H1 (cell line): ENCODE data around the gene MTIF2. TPM values are rescaled to one million over a fixed set of nuclear protein-coding genes. Genes with fewer than 3 reads are reported as not detected.
A peak's percentile ranks its signal among the peaks of the same experiment; 100 is the strongest.

Experiments
- CTCF ChIA-PET: fragments of 300-600 bp; sonication (Branson Sonifier 250); formaldehyde crosslinking; loops from one replicate; lab custom pipeline; 2021; ENCODE audit not compliant: partially characterized antibody; lab: Charles Lee
- POLR2A ChIA-PET: fragments of 300-600 bp; sonication (Branson Sonifier 250); formaldehyde crosslinking; loops from one replicate; lab custom pipeline; 2021; ENCODE audit warnings: inconsistent platforms; ENCODE audit not compliant: partially characterized antibody; lab: Charles Lee
- DNase-seq, 2 experiments: peaks; one replicate each; pipeline versions ENCODE4 v3.0.0 to v3.0.0-alpha.2; 2010 to 2022; ENCODE audit warnings: low spot score in 2 of 2, low read depth in 1 of 2, mixed read lengths in 1 of 2
- FAIRE-seq: peaks from 2 replicates; lab custom pipeline; 2011; peaks lifted over from hg19 to GRCh38; lab: Jason Lieb, UNC
- H2AFZ ChIP-seq: 2 replicates; pipeline ENCODE4 v1.8.1; 2012; ENCODE audit warnings: low read length, inconsistent platforms
- H2AK5ac ChIP-seq: 2 replicates; pipeline ENCODE4 v1.6.1; 2013; ENCODE audit warnings: low read depth, low read length
- H2BK120ac ChIP-seq: replicated peaks from 2 replicates; pipeline ENCODE3; 2013; ENCODE audit warnings: low read depth, low read length, inconsistent platforms
- H2BK12ac ChIP-seq: 2 replicates; pipeline ENCODE4 v1.6.1; 2013; ENCODE audit warnings: low read depth, low read length
- H2BK15ac ChIP-seq: 2 replicates; pipeline ENCODE4 v1.6.1; 2013; ENCODE audit warnings: low read length
- H2BK20ac ChIP-seq: 2 replicates; pipeline ENCODE4 v1.6.1; 2013; ENCODE audit warnings: low read length
- H2BK5ac ChIP-seq: 2 replicates; pipeline ENCODE4 v1.6.1; 2013; ENCODE audit warnings: low read depth, low read length
- H3K14ac ChIP-seq: 2 replicates; pipeline ENCODE4 v1.6.1; 2013; ENCODE audit warnings: inconsistent platforms; ENCODE audit not compliant: insufficient read length
- H3K18ac ChIP-seq: 2 replicates; pipeline ENCODE4 v1.6.1; 2013; ENCODE audit warnings: low read length; ENCODE audit errors: extremely low read depth
- H3K23ac ChIP-seq: 2 replicates; pipeline ENCODE4 v1.6.1; 2013; ENCODE audit warnings: inconsistent platforms; ENCODE audit not compliant: insufficient read length
- H3K23me2 ChIP-seq: 2 replicates; pipeline ENCODE4 v1.6.1; 2013; ENCODE audit warnings: low read depth, low read length
- H3K27ac ChIP-seq: 2 replicates; pipeline ENCODE4 v1.6.1; 2011; ENCODE audit warnings: low read depth, low read length, inconsistent platforms
- H3K27me3 ChIP-seq, 4 experiments: replicated peaks in 1 of 4; 1 replicate in 1 of 4; 2 replicates in 3 of 4; pipeline versions ENCODE4 v1.6.1 to v1.8.1; 2011 to 2013; ENCODE audit warnings: low read length in 3 of 4, mild to moderate bottlenecking in 3 of 4, inconsistent platforms in 2 of 4, mixed read lengths in 2 of 4, moderate library complexity in 1 of 4; ENCODE audit not compliant: control insufficient read depth in 3 of 4, insufficient read depth in 3 of 4; ENCODE audit errors: extremely low read depth in 1 of 4
- H3K36me3 ChIP-seq, 4 experiments: 2 replicates each; pipeline versions ENCODE4 v1.6.1 to v1.8.1; 2011 to 2013; ENCODE audit warnings: mild to moderate bottlenecking in 4 of 4, low read length in 3 of 4, moderate library complexity in 2 of 4, control low read depth in 1 of 4, inconsistent platforms in 1 of 4; ENCODE audit not compliant: insufficient read depth in 4 of 4, control insufficient read depth in 2 of 4
- H3K4ac ChIP-seq: replicated peaks from 2 replicates; pipeline ENCODE3; 2013; ENCODE audit warnings: low read length, low read depth, mixed read lengths, inconsistent platforms; ENCODE audit not compliant: insufficient read length
- H3K4me1 ChIP-seq, 4 experiments: replicated peaks in 1 of 4; 1 replicate in 1 of 4; 2 replicates in 3 of 4; pipeline versions ENCODE4 v1.6.1 to v1.8.1; 2011 to 2013; ENCODE audit warnings: low read length in 3 of 4, inconsistent platforms in 2 of 4, mixed read lengths in 1 of 4; ENCODE audit not compliant: insufficient read depth in 4 of 4, control insufficient read depth in 3 of 4
- H3K4me2 ChIP-seq, 2 experiments: 2 replicates each; pipeline versions ENCODE4 v1.6.1 to v1.8.1; 2011 to 2013; ENCODE audit warnings: low read depth in 2 of 2, low read length in 2 of 2, control low read depth in 1 of 2, inconsistent platforms in 1 of 2, mild to moderate bottlenecking in 1 of 2; ENCODE audit not compliant: insufficient read depth in 1 of 2
- H3K4me3 ChIP-seq, 4 experiments: fragments of 200-600, 300-600 bp in 1 of 4; sonication (generic), shearing (Covaris generic), sonication (Bioruptor Twin) in 1 of 4; 2 replicates each; pipeline versions ENCODE4 v1.5.1 to v1.8.1; 2011 to 2016; ENCODE audit warnings: low read length in 4 of 4, low read depth in 3 of 4, control low read depth in 2 of 4, inconsistent platforms in 2 of 4, mild to moderate bottlenecking in 2 of 4, mixed read lengths in 1 of 4, moderate library complexity in 1 of 4; ENCODE audit not compliant: insufficient read depth in 2 of 4; ENCODE audit errors: extremely low read depth in 1 of 4
- H3K56ac ChIP-seq: replicated peaks from 2 replicates; pipeline ENCODE3; 2013; ENCODE audit warnings: low read depth, mild to moderate bottlenecking, mixed read lengths, low read length, inconsistent platforms; ENCODE audit not compliant: insufficient read length
- H3K79me1 ChIP-seq: 2 replicates; pipeline ENCODE4 v1.6.1; 2013; ENCODE audit warnings: low read depth, low read length, control low read depth
- H3K79me2 ChIP-seq, 2 experiments: 2 replicates each; pipeline versions ENCODE4 v1.6.1 to v1.8.1; 2012 to 2013; ENCODE audit warnings: low read length in 2 of 2, mild to moderate bottlenecking in 2 of 2, inconsistent platforms in 1 of 2; ENCODE audit not compliant: insufficient read depth in 2 of 2, control insufficient read depth in 1 of 2
- H3K9ac ChIP-seq, 4 experiments: replicated peaks in 1 of 4; 1 replicate in 1 of 4; 2 replicates in 3 of 4; pipeline versions ENCODE4 v1.6.1 to v1.8.1; 2011 to 2013; ENCODE audit warnings: low read depth in 3 of 4, low read length in 3 of 4, control low read depth in 2 of 4, mild to moderate bottlenecking in 2 of 4, moderate library complexity in 2 of 4, inconsistent platforms in 1 of 4; ENCODE audit errors: extremely low read depth in 1 of 4
- H3K9me3 ChIP-seq, 2 experiments: 2 replicates each; pipeline versions ENCODE4 v1.6.1 to v1.8.1; 2012 to 2013; ENCODE audit warnings: mild to moderate bottlenecking in 2 of 2, moderate library complexity in 2 of 2, control low read depth in 1 of 2, inconsistent platforms in 1 of 2, low read depth in 1 of 2, low read length in 1 of 2, mixed read lengths in 1 of 2; ENCODE audit not compliant: insufficient read depth in 2 of 2
- H4K20me1 ChIP-seq, 2 experiments: replicated peaks in 1 of 2; 2 replicates each; pipeline versions ENCODE3 to v1.8.1; 2011 to 2013; ENCODE audit warnings: inconsistent platforms in 2 of 2, low read length in 2 of 2, mild to moderate bottlenecking in 1 of 2; ENCODE audit not compliant: insufficient read depth in 2 of 2, control insufficient read depth in 1 of 2
- H4K5ac ChIP-seq: 2 replicates; pipeline ENCODE4 v1.6.1; 2013; ENCODE audit warnings: low read length, low read depth, mixed read lengths, inconsistent platforms; ENCODE audit not compliant: insufficient read length
- H4K8ac ChIP-seq: 2 replicates; pipeline ENCODE4 v1.8.0; 2013; ENCODE audit warnings: mild to moderate bottlenecking, moderate library complexity, low read length, inconsistent platforms; ENCODE audit not compliant: insufficient read depth; ENCODE audit errors: extremely low read depth
- H4K91ac ChIP-seq: replicated peaks from 2 replicates; pipeline ENCODE3; 2013; ENCODE audit warnings: low read length, mixed read lengths, inconsistent platforms; ENCODE audit not compliant: insufficient read length
- BACH1 ChIP-seq: IDR thresholded peaks from 2 replicates; pipeline ENCODE4 v1.6.1; 2012; ENCODE audit warnings: low read length, improper control_type of control experiment
- POLR2A ChIP-seq, 2 experiments: IDR thresholded peaks; 1 replicate in 1 of 2; 2 replicates in 1 of 2; pipeline ENCODE4 v1.6.1; 2011; ENCODE audit warnings: low read depth in 2 of 2, low read length in 2 of 2, mild to moderate bottlenecking in 2 of 2; ENCODE audit errors: control extremely low read depth in 1 of 2
- POLR2AphosphoS5 ChIP-seq: IDR thresholded peaks from 2 replicates; pipeline ENCODE4 v1.6.1; 2011; ENCODE audit warnings: low read depth, low read length
- RFX5 ChIP-seq: IDR thresholded peaks from 2 replicates; pipeline ENCODE4 v1.6.1; 2011; ENCODE audit warnings: low read depth, low read length, improper control_type of control experiment, borderline replicate concordance
- WGBS, 2 experiments: shearing (Covaris generic) in 1 of 2; methylation state at CpG; one replicate each; pipeline versions ENCODE4 v1.1.6 to v1.1.7; 2013 to 2015; ENCODE audit warnings: low lambda C conversion rate in 2 of 2, mixed read lengths in 2 of 2, inconsistent platforms in 1 of 2, low coverage in 1 of 2, missing lambda C conversion rate in 1 of 2; ENCODE audit not compliant: insufficient replicate concordance in 2 of 2, insufficient coverage in 1 of 2, insufficient read length in 1 of 2; ENCODE audit errors: extremely low coverage in 1 of 2, missing lambda C conversion rate in 1 of 2; 5-methylcytosine and 5-hydroxymethylcytosine counted together
- polyA plus RNA-seq, 7 experiments: library from polyadenylated mRNA; depleted of rRNA in 3 of 7; stranded (reverse) in 5 of 7; unstranded in 2 of 7; fragments of >200 nt in 5 of 7; fragments of 200-250 nt in 2 of 7; gene quantifications; 1 replicate in 5 of 7; 2 replicates in 1 of 7; 4 replicates in 1 of 7; pipeline versions ENCODE4 v1.2.1 to v1.2.3, GENCODE V29; 2011 to 2013; ENCODE audit warnings: missing spikeins in 2 of 7, mixed read lengths in 2 of 7
- total RNA-seq: library from RNA; stranded (reverse); fragmentation: NEBNext Ultra II Directional; extraction: Animal tissue kit (Norgen Biotek cat#: 25700); gene quantifications from 2 replicates; pipeline ENCODE4 v1.2.1, GENCODE V29; 2021
- TF ChIP-seq, protein P1 (sequence below), 3 experiments: IDR thresholded peaks; 1 replicate in 2 of 3; 2 replicates in 1 of 3; pipeline versions ENCODE4 v1.5.1 to v1.6.1; 2011; ENCODE audit warnings: low read length in 3 of 3, mild to moderate bottlenecking in 3 of 3, inconsistent platforms in 2 of 3, low read depth in 1 of 3, moderate library complexity in 1 of 3; ENCODE audit not compliant: insufficient read depth in 1 of 3; ENCODE audit errors: control extremely low read depth in 1 of 3

MTIF2 gene
- total and polyA plus RNA-seq, 2 of the 8 experiments (the other 6 are each of a cell fraction or from before 2014, with no cell fraction given) = 11.0 to 36.0 TPM

DNA sequence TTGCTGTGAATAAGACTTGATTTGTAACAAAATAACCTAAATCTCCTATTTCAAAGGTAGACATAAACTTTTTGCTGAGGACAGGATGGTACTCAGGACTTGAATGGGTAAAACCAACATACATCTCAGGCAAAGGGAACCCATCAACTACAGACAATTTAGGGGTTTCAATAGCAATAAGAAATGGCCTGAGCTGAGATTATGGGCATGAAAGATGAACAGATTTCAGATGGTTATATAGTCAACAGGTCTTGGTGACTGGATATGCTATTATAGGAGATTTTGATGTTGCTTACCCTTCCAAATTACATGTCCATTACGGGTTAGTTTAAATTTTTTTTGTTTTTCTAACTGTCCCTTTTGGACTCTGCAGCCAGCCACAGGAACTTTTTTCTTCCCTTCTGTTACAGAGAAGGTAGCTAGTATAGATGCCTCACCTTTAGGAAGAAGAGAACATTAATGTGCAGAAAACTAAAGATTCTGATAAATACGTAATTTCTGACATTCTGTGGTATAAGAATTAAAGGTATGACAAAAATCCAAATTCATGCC is 32.0 kb downstream of the MTIF2 start:
- H3K9me3 ChIP-seq = no peaks in the 10 kb centered on the region
- H3K4me1 ChIP-seq = peaks cover 0 to 5% (median 1%) of the 10 kb centered on the region in 4 experiments; a peak in 3 of 7 replicates
- no peak overlapping the region for H3K4ac ChIP-seq
- H2AFZ ChIP-seq = no peak overlapping the region
- no peak overlapping the region for H2BK15ac ChIP-seq
- no peak for DNase-seq
- no peak overlapping the region for H4K5ac ChIP-seq
- TF ChIP-seq POLR2A (IDR thresholded peaks at IDR 0.05; ENCODE audit: control extremely low read depth in 1 of 2, low read depth in 2 of 2, low read length in 2 of 2) (peak in 1 of 2 experiments; percentile 60; a peak in 2 of 3 replicates), BACH1 (no peak), POLR2AphosphoS5 (peak; percentile 21; the same call in 1 of the 2 replicates), RFX5 (no peak)
- TF ChIP-seq, protein P1, sequence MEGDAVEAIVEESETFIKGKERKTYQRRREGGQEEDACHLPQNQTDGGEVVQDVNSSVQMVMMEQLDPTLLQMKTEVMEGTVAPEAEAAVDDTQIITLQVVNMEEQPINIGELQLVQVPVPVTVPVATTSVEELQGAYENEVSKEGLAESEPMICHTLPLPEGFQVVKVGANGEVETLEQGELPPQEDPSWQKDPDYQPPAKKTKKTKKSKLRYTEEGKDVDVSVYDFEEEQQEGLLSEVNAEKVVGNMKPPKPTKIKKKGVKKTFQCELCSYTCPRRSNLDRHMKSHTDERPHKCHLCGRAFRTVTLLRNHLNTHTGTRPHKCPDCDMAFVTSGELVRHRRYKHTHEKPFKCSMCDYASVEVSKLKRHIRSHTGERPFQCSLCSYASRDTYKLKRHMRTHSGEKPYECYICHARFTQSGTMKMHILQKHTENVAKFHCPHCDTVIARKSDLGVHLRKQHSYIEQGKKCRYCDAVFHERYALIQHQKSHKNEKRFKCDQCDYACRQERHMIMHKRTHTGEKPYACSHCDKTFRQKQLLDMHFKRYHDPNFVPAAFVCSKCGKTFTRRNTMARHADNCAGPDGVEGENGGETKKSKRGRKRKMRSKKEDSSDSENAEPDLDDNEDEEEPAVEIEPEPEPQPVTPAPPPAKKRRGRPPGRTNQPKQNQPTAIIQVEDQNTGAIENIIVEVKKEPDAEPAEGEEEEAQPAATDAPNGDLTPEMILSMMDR (IDR thresholded peaks at IDR 0.05; ENCODE audit: control extremely low read depth in 1 of 3, insufficient read depth in 1 of 3, low read depth in 1 of 3, low read length in 3 of 3) = no peak
- FAIRE-seq = no peak
- H3K79me2 ChIP-seq = peaks cover 8 to 22% of the 10 kb centered on the region in 2 experiments; a peak in 3 of 4 replicates
- no peak overlapping the region for H3K23ac ChIP-seq
- H3K23me2 ChIP-seq = peaks cover 4% of the 10 kb centered on the region
- no peaks in the 10 kb centered on the region for H3K27me3 ChIP-seq
- no peak overlapping the region for H3K27ac ChIP-seq
- 100% methylated on average over 2 of the region's 2 CpGs; no CpG with 5 or more reads in 1 of the 2 experiments for WGBS, 2 experiments
- ChIA-PET POLR2A (interaction anchor here (0.6 to 4.3 kb wide), 6 partner anchors 12 to 231 kb away, joined by 3 to 20 read pairs (median 4); no protein-coding TSS in a partner anchor), CTCF (interaction anchor here (1.0 kb wide), 1 partner anchor 15 kb away, joined by 3 read pairs; no protein-coding TSS in a partner anchor)
- no peak overlapping the region for H4K8ac ChIP-seq
- H2BK20ac ChIP-seq = no peak overlapping the region
- no peak overlapping the region for H4K91ac ChIP-seq
- H3K79me1 ChIP-seq = no peaks in the 10 kb centered on the region
- no peak overlapping the region for H3K18ac ChIP-seq
- H3K4me2 ChIP-seq = no peak overlapping the region
- H3K36me3 ChIP-seq = peaks cover 20 to 59% (median 34%) of the 10 kb centered on the region in 4 experiments
- peaks cover 0 to 5% of the 10 kb centered on the region in 2 experiments for H4K20me1 ChIP-seq
- no peak overlapping the region for H2BK12ac ChIP-seq
- H3K14ac ChIP-seq = no peak overlapping the region
- H2BK5ac ChIP-seq = no peak overlapping the region
- no peak overlapping the region for H3K4me3 ChIP-seq
- no peak overlapping the region for H3K9ac ChIP-seq
- no peak overlapping the region for H3K56ac ChIP-seq
- no peak overlapping the region for H2AK5ac ChIP-seq
- no peak overlapping the region for H2BK120ac ChIP-seq
